ENCODE results near the gene MCHR2. TPM values are rescaled to one million over a fixed set of nuclear protein-coding genes. Genes with fewer than 3 reads are reported as not detected.

MCHR2 gene
- total and polyA plus RNA-seq, 4 donors: not detected

DNA sequence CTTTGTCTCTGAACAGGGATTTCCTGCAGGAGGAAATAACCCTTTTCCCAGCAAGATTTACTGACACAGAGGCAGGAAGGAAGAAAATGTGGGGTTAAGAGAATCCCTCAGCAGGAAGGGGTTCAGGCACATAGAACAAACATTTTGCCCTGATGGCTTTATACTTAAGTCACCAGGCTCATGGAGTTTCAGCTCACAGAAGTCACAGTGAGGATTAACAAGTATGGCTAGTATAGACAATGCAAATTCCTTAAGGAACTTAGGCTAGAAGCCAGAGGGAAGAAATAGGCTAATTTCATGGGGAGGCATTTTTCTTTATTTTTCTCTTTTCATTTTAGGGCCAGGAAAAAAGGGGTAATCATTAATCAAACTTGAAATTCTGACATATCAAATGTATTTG is 50.2 kb downstream of the MCHR2 start:
- Histone ChIP-seq H3K4me3 (ENCODE audit: low read depth in 1 of 3, low read length in 3 of 3) (no peak overlapping the region), H3K9ac (ENCODE audit: low read depth in 1 of 2, low read length in 2 of 2) (no peak overlapping the region), H3K27me3 (ENCODE audit: control insufficient read depth in 4 of 4, insufficient read depth in 4 of 4, low read length in 3 of 4) (peaks cover 0 to 5% (median 1%) of the 10 kb centered on the region in 4 donors), H3K36me3 (ENCODE audit: control insufficient read depth in 4 of 4, insufficient read depth in 3 of 4, low read depth in 1 of 4, low read length in 3 of 4) (no peaks in the 10 kb centered on the region), H3K9me3 (ENCODE audit: control insufficient read depth in 4 of 4, low read length in 3 of 4) (no peaks in the 10 kb centered on the region), H3K4me1 (ENCODE audit: control insufficient read depth in 4 of 4, insufficient read depth in 4 of 4, low read length in 3 of 4) (no peaks in the 10 kb centered on the region), H3K27ac (ENCODE audit: low read depth in 1 of 2, low read length in 2 of 2) (no peak overlapping the region)
- TF ChIP-seq, protein P1, sequence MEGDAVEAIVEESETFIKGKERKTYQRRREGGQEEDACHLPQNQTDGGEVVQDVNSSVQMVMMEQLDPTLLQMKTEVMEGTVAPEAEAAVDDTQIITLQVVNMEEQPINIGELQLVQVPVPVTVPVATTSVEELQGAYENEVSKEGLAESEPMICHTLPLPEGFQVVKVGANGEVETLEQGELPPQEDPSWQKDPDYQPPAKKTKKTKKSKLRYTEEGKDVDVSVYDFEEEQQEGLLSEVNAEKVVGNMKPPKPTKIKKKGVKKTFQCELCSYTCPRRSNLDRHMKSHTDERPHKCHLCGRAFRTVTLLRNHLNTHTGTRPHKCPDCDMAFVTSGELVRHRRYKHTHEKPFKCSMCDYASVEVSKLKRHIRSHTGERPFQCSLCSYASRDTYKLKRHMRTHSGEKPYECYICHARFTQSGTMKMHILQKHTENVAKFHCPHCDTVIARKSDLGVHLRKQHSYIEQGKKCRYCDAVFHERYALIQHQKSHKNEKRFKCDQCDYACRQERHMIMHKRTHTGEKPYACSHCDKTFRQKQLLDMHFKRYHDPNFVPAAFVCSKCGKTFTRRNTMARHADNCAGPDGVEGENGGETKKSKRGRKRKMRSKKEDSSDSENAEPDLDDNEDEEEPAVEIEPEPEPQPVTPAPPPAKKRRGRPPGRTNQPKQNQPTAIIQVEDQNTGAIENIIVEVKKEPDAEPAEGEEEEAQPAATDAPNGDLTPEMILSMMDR (IDR thresholded peaks at IDR 0.05; ENCODE audit: low read depth, low read length, missing input control): no peak
- TF ChIP-seq SP1 (IDR thresholded peaks at IDR 0.05) (no peak), JUND (IDR thresholded peaks at IDR 0.05) (no peak), GABPA (IDR thresholded peaks at IDR 0.05 in 1 of 2, conservative IDR thresholded peaks at IDR 0.05 in 1 of 2) (no peak), EGR1 (IDR thresholded peaks at IDR 0.05; ENCODE audit: low read depth in 2 of 2) (no peak), FOXA2 (IDR thresholded peaks at IDR 0.05) (no peak), HNF4A (conservative IDR thresholded peaks at IDR 0.05) (no peak), HNF4G (IDR thresholded peaks at IDR 0.05) (no peak)
- TF ChIP-seq, protein P2, sequence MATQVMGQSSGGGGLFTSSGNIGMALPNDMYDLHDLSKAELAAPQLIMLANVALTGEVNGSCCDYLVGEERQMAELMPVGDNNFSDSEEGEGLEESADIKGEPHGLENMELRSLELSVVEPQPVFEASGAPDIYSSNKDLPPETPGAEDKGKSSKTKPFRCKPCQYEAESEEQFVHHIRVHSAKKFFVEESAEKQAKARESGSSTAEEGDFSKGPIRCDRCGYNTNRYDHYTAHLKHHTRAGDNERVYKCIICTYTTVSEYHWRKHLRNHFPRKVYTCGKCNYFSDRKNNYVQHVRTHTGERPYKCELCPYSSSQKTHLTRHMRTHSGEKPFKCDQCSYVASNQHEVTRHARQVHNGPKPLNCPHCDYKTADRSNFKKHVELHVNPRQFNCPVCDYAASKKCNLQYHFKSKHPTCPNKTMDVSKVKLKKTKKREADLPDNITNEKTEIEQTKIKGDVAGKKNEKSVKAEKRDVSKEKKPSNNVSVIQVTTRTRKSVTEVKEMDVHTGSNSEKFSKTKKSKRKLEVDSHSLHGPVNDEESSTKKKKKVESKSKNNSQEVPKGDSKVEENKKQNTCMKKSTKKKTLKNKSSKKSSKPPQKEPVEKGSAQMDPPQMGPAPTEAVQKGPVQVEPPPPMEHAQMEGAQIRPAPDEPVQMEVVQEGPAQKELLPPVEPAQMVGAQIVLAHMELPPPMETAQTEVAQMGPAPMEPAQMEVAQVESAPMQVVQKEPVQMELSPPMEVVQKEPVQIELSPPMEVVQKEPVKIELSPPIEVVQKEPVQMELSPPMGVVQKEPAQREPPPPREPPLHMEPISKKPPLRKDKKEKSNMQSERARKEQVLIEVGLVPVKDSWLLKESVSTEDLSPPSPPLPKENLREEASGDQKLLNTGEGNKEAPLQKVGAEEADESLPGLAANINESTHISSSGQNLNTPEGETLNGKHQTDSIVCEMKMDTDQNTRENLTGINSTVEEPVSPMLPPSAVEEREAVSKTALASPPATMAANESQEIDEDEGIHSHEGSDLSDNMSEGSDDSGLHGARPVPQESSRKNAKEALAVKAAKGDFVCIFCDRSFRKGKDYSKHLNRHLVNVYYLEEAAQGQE (IDR thresholded peaks at IDR 0.05): no peak
- TF ChIP-seq, protein P3, sequence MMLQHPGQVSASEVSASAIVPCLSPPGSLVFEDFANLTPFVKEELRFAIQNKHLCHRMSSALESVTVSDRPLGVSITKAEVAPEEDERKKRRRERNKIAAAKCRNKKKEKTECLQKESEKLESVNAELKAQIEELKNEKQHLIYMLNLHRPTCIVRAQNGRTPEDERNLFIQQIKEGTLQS (IDR thresholded peaks at IDR 0.05): no peak
- TF ChIP-seq, protein P4, sequence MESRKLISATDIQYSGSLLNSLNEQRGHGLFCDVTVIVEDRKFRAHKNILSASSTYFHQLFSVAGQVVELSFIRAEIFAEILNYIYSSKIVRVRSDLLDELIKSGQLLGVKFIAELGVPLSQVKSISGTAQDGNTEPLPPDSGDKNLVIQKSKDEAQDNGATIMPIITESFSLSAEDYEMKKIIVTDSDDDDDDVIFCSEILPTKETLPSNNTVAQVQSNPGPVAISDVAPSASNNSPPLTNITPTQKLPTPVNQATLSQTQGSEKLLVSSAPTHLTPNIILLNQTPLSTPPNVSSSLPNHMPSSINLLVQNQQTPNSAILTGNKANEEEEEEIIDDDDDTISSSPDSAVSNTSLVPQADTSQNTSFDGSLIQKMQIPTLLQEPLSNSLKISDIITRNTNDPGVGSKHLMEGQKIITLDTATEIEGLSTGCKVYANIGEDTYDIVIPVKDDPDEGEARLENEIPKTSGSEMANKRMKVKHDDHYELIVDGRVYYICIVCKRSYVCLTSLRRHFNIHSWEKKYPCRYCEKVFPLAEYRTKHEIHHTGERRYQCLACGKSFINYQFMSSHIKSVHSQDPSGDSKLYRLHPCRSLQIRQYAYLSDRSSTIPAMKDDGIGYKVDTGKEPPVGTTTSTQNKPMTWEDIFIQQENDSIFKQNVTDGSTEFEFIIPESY (IDR thresholded peaks at IDR 0.05): no peak
- no peak for DNase-seq (ENCODE audit: low spot score)

DNA sequence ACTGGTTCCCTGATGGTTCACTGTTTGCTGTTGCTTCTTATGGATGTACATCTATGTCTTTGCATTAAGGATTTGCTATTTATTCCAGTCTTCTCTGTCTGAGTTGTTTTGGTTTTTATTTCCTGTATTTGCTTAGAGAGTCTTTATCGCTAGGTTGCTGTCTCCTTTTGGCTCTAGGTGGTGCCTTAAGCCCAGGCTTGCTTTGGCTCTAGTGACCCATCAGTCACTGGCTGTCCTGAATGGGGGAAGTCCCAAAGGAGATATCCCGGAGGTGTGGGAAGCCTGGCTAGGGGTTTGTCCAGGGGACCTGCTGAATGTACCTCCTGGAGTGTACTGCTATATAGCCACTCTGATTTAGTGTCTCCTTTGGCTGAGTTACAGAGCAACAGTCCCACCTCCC is 53.4 kb downstream of the MCHR2 start:
- Histone ChIP-seq H3K9me3 (ENCODE audit: control insufficient read depth in 4 of 4, low read length in 3 of 4) (no peaks in the 10 kb centered on the region), H3K4me1 (ENCODE audit: control insufficient read depth in 4 of 4, insufficient read depth in 4 of 4, low read length in 3 of 4) (no peaks in the 10 kb centered on the region), H3K9ac (ENCODE audit: low read depth in 1 of 2, low read length in 2 of 2) (no peak overlapping the region), H3K4me3 (ENCODE audit: low read depth in 1 of 3, low read length in 3 of 3) (no peak overlapping the region), H3K27me3 (ENCODE audit: control insufficient read depth in 4 of 4, insufficient read depth in 4 of 4, low read length in 3 of 4) (peaks cover 0 to 5% (median 1%) of the 10 kb centered on the region in 4 donors), H3K27ac (ENCODE audit: low read depth in 1 of 2, low read length in 2 of 2) (no peak overlapping the region), H3K36me3 (ENCODE audit: control insufficient read depth in 4 of 4, insufficient read depth in 3 of 4, low read depth in 1 of 4, low read length in 3 of 4) (no peaks in the 10 kb centered on the region)
- WGBS: 63% methylated on average over 2 of the region's 2 CpGs
- TF ChIP-seq EGR1 (IDR thresholded peaks at IDR 0.05; ENCODE audit: low read depth in 2 of 2) (no peak), NR2F2 (IDR thresholded peaks at IDR 0.05) (no peak), YY1 (IDR thresholded peaks at IDR 0.05) (no peak), FOXA2 (IDR thresholded peaks at IDR 0.05) (no peak), GABPA (IDR thresholded peaks at IDR 0.05 in 1 of 2, conservative IDR thresholded peaks at IDR 0.05 in 1 of 2) (no peak), JUND (IDR thresholded peaks at IDR 0.05) (no peak)
- TF ChIP-seq, protein P2 (IDR thresholded peaks at IDR 0.05): no peak
- TF ChIP-seq, protein P3 (IDR thresholded peaks at IDR 0.05): no peak
- TF ChIP-seq, protein P5, sequence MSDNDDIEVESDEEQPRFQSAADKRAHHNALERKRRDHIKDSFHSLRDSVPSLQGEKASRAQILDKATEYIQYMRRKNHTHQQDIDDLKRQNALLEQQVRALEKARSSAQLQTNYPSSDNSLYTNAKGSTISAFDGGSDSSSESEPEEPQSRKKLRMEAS (IDR thresholded peaks at IDR 0.05): no peak
- TF ChIP-seq, protein P1 (IDR thresholded peaks at IDR 0.05; ENCODE audit: low read depth, low read length, missing input control): no peak
- DNase-seq (ENCODE audit: low spot score): no peak
